Choroid plexus epithelial cell (primary cell): ENCODE data around the gene DNAJC22.

Experiments used
- DNase-seq: peaks from one replicate; pipeline ENCODE4 v3.0.0-alpha.2; 2010; ENCODE audit warnings: low read depth
- H3K4me3 ChIP-seq: 2 replicates; pipeline ENCODE4 v1.5.1; 2011; ENCODE audit warnings: low read depth, mild to moderate bottlenecking, control low read depth, low read length, moderate library complexity
- TF ChIP-seq, protein P1 (sequence below): conservative IDR thresholded peaks from 2 replicates; pipeline ENCODE4 v1.5.1; 2011; ENCODE audit warnings: low read depth, mild to moderate bottlenecking, control low read depth, inconsistent platforms, low read length, moderate library complexity

The DNAJC22 gene

DNA sequence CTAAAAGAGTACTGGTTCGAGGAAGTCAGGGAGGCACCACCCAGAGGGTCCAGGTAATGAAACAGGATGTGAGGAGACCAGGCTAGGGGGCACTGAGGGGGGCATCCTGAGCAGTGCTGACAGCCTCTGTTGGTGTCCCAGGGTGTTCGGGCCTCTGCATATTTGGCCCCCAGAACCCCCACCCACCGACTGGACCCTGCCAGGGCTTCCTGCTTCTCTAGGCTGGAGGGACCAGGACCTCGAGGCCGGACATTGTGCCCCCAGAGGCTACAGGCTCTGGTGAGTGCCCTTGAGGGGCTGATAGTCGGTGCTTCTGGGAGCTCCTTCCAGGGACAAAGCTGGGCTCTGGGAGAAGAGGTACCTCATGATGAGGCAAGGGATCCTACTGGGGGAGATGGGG is 21.1 kb upstream of the DNAJC22 start:
- no peak for DNase-seq
- H3K4me3 ChIP-seq = no peak overlapping the region
- TF ChIP-seq, protein P1, sequence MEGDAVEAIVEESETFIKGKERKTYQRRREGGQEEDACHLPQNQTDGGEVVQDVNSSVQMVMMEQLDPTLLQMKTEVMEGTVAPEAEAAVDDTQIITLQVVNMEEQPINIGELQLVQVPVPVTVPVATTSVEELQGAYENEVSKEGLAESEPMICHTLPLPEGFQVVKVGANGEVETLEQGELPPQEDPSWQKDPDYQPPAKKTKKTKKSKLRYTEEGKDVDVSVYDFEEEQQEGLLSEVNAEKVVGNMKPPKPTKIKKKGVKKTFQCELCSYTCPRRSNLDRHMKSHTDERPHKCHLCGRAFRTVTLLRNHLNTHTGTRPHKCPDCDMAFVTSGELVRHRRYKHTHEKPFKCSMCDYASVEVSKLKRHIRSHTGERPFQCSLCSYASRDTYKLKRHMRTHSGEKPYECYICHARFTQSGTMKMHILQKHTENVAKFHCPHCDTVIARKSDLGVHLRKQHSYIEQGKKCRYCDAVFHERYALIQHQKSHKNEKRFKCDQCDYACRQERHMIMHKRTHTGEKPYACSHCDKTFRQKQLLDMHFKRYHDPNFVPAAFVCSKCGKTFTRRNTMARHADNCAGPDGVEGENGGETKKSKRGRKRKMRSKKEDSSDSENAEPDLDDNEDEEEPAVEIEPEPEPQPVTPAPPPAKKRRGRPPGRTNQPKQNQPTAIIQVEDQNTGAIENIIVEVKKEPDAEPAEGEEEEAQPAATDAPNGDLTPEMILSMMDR = no peak

DNA sequence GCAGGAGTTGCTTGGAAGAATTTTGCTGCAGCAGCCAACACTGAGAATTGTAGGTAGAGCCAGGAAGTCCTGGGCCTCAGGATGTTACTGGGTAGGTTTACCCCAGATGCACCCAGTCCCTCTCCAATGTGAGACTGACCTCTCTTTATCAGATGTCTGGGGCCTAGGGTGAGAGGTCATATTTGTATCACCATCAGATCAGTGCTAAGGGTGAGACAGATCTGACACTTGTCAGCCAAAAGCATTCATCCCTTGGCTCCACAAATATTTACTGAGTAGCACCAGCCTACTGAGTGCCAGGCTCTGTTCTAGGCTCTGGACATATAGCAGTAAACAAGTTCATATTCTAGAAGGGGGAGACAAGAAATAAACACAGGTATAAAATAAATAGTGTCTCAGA is 19.3 kb upstream of the DNAJC22 start:
- H3K4me3 ChIP-seq = no peak overlapping the region
- TF ChIP-seq, protein P1 = no peak
- no peak for DNase-seq

DNA sequence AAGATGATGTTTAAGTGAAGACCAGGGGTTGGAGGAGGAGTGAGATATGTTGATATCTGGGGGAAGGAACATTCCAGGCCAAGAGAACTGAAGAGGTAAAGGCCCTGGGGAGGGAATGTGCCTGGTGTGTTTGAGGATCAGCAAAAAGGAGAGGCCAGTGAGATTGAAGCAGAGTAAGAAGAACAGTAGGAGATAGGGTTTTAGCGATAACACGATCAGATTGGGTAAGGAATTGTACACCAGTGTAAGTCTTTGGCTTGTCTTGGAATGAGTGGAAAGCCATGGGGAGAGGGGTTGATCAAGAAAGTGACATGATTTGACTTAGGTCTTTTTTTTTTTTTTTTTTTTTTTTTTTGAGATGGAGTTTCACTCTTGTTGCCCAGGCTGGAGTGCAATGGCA is 18.8 kb upstream of the DNAJC22 start:
- no peak overlapping the region for H3K4me3 ChIP-seq
- DNase-seq = no peak
- TF ChIP-seq, protein P1 = no peak

DNA sequence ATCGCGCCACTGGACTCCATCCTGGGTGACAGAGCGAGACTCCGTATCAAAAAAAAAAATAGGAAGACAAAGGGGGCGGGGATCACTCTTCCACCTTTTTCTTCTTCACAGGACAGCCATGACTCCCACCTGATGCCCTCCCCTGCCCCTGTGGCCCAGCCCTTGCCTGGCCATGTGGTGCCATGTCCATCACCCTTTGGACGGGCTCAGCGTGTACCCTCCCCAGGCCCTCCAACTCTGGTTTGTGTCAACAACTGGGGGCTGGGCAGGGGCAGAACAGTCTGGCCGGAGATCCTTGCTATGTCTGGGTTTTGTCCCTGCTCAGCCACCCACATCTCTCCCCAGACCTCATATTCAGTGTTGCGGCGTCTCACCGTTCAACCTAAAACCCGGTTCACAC is 17.9 kb upstream of the DNAJC22 start:
- TF ChIP-seq, protein P1 = no peak

DNA sequence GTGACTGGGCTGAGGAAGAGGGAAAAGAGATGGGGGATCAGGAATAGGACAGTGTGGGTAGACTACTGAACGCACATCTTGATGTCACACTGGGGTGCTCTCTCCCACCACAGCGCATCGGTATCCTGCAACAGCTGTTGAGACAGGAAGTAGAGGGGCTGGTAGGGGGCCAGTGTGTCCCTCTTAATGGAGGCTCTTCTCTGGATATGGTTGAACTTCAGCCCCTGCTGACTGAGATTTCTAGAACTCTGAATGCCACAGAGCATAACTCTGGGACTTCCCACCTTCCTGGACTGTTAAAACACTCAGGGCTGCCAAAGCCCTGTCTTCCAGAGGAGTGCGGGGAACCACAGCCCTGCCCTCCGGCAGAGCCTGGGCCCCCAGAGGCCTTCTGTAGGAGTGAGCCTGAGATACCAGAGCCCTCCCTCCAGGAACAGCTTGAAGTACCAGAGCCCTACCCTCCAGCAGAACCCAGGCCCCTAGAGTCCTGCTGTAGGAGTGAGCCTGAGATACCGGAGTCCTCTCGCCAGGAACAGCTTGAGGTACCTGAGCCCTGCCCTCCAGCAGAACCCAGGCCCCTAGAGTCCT is 16.6 kb upstream of the DNAJC22 start:
- no peak for DNase-seq
- TF ChIP-seq, protein P1 = no peak
- no peak overlapping the region for H3K4me3 ChIP-seq

More for the DNA sequence above, 17.9 kb upstream of the DNAJC22 start:
- DNase-seq = no peak
- no peak overlapping the region for H3K4me3 ChIP-seq

DNA sequence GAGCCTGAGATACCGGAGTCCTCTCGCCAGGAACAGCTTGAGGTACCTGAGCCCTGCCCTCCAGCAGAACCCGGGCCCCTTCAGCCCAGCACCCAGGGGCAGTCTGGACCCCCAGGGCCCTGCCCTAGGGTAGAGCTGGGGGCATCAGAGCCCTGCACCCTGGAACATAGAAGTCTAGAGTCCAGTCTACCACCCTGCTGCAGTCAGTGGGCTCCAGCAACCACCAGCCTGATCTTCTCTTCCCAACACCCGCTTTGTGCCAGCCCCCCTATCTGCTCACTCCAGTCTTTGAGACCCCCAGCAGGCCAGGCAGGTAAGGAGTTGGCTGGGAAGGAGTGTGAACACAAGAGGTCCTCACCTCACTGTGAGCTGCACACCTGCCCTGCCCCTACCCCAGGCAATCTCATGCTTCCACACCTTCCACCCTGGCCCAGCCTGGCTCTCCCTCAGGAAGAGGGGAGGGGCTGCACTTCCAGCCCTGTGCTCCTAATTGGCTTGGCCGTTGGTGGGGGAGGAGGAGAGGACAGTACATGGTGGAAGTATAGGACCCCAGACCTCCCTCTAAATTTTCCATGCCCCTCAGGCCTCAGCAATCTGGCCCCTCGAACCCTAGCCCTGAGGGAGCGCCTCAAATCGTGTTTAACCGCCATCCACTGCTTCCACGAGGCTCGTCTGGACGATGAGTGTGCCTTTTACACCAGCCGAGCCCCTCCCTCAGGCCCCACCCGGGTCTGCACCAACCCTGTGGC is 15.9 kb upstream of the DNAJC22 start:
- H3K4me3 ChIP-seq = no peak overlapping the region
- TF ChIP-seq, protein P1 = no peak
- no peak for DNase-seq
